GM21423 (cell line): Measurements from ENCODE around the gene LLCFC1.
A peak's percentile ranks its signal among the peaks of the same experiment; 100 is the strongest.

Experiments
- ATAC-seq: cut with Tn5 transposase; IDR thresholded peaks from one replicate; pipeline ENCODE4 v1.9.1; 2021; ENCODE audit warnings: mild to moderate bottlenecking, moderate library complexity; ENCODE audit not compliant: unreplicated experiment

Gene LLCFC1

DNA sequence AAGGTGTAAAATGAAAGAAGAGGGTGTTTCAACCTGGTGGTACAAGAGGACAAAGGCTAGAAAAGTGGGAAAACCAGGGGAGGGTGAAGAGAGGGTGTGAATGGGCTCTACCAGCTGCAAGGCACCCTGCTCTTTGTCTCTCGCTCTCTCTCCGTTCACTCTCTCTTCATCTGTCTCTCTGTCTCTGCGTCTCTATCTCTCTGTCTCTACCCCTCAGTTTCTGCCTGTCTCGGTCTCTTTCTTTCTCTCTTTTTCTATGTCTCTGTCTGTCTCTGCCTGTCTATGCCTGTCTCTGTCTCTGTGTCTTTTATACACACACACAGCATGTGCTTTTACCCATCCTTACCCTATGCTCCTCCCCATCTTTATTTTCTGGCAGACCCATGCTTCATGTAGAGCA, 673 bp upstream of the LLCFC1 start:
- ATAC-seq = no peak

DNA sequence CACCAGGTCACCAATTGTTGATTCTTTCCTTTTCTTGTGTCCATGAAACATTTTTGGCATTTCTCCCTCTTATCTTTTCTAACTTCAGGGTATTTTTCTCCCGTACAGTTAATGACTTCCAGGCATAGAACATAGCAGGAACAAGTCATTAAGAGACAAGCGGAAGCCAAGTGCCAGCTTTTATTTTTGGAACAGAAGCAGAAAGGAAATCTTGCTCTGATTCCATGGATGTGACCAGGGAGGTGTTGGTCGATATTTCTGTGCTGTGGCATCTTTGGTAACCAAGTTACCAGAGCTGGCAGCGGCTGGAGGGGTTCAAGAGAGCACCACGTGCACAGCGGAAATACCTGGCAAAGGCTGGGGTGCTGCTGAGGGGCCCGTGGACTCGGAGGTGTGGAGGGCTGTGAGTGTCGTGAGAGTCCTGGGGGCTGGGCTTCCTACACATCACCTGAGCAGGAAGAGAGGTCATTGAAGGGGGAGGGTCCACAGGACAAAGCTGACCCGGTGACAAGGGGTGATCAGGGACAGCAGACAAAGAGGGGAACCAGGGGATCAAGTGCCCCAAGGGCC, 1.8 kb downstream of the LLCFC1 start:
- ATAC-seq = no peak

DNA sequence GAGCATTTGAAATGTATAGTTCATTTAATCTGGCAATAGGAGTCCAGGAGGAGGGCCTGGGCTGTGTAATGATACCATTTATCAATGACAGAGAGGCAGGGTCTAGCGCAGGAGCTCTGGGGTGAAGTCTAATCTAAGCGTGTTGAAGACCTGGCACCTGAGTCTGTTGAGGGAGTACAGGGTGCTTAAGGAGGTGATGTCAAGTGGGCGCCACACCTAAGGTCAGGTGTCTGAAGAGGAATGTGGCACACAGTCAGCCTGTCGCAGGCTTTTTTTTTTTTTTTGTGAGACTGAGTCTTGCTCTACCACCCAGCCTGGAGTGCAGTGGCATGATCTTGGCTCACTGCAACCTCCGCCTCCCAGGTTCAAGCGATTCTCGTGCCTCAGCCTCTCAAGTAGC, 2.3 kb downstream of the LLCFC1 start:
- no peak for ATAC-seq

DNA sequence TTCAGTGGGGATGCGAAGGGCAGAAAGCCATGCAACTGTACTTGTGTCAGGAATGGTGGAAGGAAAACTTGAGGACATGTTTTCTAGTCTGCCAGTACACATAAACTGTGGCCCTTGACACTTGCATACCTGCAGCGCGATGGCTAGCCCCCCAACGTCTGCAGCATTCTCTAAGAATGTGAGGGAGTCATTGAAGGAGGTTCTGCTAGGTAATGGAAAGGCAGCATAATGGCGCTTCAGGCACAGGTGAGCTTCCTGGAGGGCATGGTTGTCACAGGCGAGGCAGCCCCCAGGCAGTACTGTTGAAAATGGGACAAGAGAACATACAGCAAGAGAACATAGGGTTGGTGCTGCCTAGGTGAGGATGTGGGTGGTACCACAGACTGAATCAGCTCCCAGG, 3.5 kb downstream of the LLCFC1 start:
- no peak for ATAC-seq

DNA sequence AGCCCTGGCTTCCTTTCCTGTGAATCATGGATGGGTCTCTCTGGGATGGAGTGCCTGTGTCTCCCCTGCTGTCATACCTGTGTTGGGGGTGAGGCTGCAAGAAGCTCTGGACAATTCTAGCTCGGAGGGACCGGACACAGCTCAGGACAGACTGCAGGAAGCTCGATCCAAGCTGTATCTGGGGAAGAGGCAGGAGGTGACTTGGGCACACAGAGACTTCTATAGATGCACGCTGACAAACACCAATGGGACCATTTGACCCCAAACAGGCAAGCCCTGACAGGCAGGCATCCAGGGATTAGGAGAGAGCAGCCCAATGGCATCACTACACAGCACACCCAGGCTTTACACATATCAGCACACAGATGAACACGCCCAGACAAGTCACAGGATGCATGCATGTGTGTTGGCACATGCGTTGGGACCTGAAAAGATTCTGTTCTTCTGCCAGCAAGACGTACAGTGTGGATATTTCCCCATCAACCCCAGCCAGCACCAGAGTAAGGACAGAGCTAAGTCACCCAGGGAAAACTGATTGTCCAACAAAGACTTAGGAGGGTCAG, 4.5 kb downstream of the LLCFC1 start:
- ATAC-seq = no peak

DNA sequence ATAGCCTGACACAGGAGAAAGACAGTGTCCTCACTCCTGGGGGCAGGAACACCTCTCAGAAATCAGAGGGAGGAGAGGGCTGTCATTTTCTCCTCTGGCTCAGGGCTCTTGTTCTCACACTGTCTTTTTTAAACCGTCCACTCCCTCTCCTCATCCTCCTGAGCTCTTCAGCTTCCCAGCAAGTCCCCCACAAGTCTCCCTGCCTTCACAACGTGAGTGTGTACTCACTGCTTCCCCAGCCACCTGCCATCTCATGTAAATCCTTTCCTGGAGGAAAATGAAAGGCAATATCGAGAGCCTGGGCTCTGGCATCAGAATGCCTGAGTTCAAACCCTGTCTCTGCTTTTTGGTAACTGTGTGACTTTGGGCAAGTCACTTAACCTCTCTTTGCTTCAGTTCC, 5.7 kb downstream of the LLCFC1 start:
- ATAC-seq = no peak

DNA sequence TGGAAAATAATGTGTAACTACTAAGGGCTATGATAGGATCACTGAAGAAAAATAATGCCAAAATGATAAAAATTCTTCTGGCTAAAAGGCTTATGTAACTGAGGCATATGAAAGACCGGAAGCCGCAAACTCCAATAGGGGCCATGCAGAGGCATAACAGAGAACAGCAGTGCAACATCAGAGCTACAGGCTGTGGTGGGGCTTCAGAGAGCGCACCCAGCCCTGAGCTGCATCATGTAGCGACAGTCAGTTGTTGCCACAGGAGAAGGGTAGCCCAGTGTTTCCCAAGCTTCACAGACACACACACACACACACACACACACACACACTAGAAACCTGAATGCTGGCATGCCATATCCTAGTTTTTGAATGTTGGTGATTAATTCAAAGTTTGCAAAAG, 9.3 kb downstream of the LLCFC1 start:
- ATAC-seq = no peak

DNA sequence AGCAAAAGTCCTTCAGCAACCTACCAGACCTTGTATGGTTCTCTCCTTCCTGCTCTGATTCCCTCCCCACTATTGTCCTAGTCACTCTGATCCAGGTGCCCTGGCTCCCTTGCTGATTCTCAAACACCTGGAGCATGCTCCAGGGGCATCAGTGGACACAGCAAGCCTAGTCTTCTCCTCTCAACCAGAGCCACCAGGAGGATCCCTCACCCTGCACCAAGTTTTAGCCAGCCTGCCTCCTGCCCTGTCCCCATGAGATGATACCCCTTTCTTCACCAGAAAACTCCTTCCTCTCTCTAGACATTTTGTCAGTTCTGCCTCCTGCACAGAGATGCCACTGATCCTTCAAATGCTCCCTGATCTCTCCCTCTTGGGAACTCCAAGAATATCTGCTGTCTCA, 11.0 kb downstream of the LLCFC1 start:
- no peak for ATAC-seq

DNA sequence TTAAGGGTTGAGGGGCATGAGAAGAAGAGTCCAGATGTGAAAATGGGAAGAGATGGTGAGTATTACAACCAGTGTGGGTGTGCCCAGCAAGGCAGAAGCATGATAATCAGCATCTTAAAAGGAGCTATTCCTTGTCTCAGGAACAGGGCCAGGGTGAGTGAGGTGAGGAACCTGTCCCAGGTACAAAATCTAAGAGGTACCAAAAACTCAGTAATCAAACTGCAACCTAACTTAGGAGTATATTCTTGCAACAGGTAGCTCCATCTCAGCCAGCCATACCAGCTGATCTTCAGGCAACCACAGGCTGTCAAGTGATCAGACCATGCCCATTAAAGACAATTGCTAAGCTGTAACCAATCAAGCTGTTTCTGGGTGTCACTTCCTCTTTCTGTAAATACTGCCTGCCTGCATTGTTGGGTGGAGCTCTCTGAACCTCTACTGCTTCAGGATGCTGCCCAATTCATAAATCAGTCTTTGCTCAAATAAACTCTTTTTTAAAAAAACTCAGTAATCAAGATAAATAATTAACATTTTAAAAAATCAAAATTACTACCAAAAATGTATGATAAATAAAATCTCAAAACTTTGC, 15.5 kb downstream of the LLCFC1 start:
- ATAC-seq = peak; percentile 64

DNA sequence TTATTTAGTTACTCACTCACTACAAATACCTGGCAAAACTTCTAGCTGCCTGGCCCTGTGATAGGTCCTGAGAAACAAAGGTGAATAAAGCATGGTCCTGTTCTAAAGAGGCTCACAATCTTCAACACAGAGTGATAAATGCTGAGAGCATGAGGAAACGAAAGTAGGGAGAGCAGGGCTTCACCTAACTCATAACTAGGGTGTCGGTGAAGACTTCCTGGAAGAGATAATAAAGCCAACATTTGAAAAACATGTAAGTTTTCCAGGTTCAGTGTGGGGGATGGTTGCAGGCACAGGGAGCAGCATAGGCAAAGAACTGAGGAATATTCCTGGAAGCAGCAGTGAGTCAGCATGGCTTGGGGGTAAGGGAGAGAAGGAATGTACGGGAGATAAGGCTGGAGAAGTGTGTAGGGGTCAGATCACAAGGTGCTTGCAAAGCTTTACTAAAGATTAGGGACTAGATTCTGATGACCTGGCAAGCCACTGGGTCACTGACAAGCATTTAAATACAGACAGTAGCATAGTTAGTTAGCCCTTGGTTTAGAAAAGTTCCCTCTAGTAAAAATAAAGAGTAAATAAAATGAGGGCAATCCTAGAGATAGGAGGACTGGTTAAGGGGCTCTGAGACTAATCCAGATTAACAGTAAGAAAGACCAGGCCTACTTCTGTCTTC, 17.8 kb downstream of the LLCFC1 start:
- no peak for ATAC-seq

DNA sequence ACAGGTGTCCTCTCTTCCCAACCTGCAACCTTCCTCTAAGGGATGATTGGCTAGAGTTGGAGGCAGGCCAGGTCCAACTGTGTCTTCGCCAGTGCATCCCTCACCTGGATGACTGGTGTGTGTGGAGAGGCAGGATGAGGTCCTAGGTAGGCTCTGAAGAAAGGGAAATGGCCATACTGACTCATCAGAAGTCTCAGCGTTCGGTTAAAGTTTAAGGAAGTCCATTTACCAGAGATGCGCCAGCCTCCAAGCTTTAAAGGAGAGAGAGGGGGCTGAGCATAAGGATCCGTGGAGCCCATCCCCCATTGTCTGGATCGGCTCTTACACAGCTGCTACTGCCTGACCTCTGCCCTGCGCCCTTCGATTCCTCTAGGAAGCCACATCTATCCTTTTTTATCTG, 18.4 kb downstream of the LLCFC1 start:
- no peak for ATAC-seq

DNA sequence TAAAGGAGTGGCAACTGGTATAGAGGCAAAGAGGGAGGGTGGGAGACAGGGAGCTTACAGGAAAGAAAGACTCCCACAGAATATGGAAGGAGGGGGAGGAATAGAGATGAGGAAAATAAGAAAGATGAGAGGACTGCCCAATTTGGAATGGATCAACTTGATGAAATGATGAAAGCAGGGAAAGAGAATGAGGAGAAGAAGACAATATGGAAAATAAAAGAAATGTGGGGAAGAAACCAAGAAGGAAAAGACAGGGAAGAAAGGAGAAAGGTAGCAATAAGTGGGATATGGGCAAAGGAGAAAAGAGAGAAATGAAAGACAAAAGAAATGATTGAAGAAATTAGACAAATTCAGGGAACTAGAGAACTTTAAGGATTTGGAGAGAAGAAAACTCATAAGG, 19.9 kb downstream of the LLCFC1 start:
- no peak for ATAC-seq

DNA sequence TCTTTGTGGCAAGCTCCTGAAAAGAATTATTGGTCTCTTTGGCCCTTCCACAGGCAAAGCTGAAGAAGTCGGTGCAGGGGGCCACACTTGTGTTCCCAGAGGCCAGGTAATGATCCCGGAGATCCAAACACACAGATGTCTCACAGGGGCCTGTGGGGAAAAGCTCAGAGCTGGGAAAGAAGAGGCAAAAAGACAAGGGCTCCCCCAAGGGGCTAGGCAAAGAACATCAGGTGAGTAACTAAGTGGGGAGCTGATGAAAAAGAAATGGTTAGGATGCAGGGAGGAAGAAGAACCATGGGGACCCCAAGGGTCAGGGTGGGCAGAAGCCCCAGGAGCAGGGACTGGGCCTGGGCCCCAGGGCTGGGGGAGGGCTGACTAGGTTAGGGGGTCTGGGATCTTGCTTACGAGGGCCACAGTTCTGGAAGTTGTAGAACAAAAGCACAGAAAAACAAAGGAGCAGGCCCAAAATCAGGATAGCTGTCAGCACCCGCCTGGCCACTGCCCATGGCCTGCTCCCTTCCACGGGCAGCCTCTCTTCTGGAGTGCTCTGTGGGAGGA, 21.8 kb downstream of the LLCFC1 start:
- ATAC-seq = no peak

DNA sequence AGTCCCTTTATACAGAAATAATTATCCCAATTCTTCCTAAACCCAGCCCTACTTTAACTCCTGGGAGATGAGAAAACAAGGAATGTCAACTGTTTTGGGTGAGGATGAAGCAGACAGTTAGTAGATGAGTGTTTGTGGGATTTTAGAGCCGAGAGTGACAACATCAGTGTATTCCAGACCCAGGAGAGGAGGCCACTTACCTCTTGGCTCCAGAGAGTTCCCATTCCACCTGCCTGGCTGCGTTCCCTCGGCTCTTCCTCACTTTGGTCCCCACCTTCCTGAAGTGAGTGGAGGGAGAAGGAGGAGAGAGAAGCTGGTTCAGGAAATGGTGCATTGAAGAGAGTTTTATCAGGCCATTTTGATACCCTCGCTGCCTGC, 22.3 kb downstream of the LLCFC1 start:
- ATAC-seq = no peak

DNA sequence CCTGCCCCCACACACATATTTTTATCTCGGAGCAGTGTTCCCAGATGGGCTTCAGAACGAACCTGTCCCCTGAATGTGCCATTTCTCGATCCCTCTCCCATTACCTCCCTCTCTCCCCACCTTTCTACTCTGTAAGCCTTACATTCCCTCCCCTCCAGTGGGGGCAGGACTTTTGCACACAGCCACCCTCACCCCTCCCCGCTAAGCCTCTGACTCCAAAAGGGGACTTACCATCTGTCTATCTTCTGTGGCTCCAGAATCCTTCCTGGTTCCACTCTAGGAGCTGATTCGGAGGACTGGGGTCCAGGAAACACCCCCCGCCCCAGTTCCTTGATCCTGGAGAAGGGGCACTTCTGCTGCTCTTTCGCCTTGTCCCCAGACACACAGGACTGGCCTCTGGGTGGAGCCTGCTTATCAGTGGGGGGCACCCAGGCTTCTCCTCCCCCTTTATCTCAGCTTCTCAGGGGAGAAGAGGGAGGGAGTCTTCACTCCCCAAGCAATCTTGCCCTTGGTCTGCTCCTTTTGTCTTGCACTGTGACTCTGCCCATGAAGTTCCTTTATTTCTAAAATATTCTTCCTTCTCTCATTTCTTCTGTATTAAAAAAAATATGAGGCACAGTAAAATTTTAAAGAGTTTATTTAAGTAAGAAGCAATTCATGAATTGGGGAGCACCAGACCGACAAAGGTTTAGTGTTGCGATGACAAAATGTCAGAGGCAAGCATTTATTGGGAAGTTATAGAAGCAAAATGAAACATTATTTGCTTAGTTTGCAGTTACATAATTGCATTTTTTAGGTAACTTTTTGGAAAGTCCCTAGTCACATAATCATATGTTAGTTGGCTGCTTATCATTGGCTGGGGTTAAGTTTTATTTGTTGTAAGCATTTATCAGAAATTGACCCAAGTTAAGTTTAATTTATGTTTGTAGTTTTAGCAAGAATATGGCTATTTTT, 23.0 kb downstream of the LLCFC1 start, which contains the start of gene KEL:
Gene KEL (minus strand): TSS at position 391 of the 954 bp plus-strand sequence. CDS start 157 bp downstream, at position 234.
- ATAC-seq = no peak

DNA sequence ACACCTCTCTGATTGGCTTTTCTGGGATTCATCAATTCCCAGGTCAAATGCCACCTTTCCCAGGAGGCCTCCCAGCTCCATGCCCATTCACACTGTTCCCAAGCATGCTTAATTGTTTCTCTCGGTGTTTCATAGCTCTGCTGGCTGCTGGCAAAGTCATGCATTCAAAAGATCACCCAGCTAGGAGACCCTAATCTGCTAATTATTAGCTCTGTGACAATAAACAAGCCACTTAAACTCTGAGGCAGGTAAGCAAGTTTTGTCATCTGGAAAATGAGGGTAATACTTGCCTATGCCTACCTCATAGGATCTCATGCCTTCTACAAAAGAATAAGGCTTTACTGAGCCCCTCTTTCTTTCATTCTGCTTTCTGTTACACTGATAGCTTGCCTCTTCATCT, 23.7 kb downstream of the LLCFC1 start:
- no peak for ATAC-seq

DNA sequence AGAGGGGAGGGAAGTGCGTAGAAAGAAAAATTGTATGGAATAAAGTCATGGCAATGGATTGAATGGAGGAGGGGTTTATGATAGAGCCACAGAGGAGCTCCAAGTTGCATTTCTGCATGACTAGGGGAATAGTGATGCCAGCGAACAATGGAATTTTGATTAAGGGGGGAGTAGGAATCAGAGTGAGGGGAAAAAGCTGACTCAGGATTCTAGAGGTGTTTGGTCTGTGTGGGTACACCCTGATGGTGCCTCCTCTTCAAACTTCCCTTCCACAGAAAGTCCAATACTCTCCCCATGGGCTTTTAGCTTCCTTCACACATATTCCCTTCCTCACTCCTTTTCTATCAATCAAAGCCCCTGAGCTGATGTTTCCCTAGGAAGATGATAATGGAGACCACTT, 24.7 kb downstream of the LLCFC1 start:
- ATAC-seq = no peak

DNA sequence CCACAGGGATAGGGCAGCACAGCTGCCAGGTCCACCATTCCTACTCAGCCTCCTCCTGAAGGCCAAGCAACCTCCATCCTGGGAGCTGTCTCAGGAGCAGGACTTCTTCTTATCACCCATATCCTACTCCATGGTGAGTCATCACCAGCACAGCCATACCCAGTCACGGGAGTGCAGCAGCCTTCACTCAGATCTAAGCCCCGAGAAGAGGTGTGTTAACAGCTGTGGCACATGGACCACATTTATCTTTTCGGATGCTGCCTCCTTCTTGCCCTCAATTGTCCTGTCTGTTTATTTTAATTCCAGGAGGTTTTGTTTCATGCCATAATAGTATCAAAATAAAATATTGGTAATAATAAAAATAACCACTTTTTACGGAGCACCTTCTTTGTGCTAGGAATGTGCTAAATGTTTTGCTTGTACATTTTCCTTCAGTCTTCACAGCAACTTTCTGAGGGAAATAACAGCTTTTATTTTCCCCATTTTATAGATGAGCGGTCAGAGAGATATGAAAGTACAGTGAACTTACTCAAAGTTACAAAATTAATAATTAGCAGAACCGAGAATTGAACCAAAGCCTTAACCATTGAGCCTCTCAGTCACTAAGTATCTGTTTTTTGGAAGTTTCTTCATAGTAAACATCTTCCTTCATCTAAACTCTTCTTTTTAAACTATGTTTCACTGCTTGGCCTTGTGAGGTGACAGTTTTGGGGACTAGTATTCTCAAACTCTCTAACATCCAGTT, 25.4 kb downstream of the LLCFC1 start:
- ATAC-seq = no peak

DNA sequence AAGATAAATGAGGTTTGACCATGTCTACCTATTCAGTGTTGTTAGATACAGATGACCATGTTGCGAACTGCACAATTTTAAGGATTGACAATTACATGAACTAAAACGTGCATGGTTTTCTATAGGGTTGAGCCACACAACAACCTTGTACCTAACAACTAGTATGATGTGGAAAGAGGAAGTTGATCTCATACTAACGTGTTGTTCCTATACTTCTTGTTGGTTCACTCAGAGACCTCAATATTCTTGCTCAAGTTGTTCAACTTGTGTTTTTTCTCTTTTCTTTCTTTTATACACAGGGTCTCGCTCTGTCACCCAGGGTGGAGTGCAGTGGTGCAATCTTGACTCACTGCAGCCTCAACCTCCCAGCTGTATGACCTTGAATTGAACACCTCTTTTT, 28.9 kb downstream of the LLCFC1 start:
- ATAC-seq = no peak

DNA sequence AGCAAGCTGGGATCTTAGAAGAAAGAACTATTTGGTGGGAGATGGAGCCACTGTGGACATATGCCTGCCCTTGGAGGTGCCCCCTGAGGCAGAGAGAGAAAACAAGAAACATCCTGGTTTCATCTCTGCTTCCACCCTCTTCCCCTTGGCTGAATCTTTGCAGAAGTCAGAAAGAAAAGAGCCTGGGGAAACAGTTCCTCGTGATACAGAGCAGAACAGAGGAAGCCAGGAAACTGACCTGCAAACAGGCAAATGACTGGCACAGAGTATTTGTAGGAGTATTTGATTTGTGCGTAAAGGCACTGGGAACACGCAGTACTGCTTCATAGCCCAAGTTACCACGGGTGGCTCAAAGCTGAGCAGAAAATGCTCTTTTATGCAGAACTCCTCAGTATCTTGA, 29.9 kb downstream of the LLCFC1 start:
- ATAC-seq = no peak
